ENCODE data around the gene ABHD2. TPM values are rescaled to one million over a fixed set of nuclear protein-coding genes. Genes with fewer than 3 reads are reported as not detected.

Gene ABHD2
- total RNA-seq, 4 donors from 2014 or later, result 27.4 to 117 (median 54.2) TPM

DNA sequence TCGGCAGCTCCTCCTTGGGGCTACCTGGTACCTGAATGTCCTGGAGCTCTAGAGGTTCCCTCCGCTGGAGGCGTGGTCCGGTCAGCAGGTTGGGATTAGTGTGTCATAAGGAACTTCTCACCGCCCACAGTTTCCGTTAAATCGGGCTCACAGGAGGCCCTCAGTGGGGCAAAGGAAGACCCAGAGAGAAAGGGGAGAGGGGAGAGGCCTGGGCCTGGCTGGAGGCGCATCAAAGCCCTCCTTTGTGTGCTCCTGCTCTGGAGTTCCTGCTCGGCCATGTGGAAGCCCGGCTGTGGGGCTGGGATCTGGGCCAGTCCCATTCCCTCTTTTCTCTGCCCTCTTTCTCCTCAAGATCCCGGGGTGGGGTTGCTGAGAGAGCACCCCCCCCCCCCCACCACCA lies 133.3 kb downstream of the ABHD2 start, which contains the start of gene RLBP1:
Gene RLBP1, minus strand, starts transcription at position 37 of the 400 bp plus-strand sequence. CDS start 2,604 bp downstream, outside the sequence.
- H3K9me3 ChIP-seq, result no peaks in the 10 kb centered on the region
- intact Hi-C loops (cut with DNase I; ENCODE audit: low total_unique reads), result no loop called here

DNA sequence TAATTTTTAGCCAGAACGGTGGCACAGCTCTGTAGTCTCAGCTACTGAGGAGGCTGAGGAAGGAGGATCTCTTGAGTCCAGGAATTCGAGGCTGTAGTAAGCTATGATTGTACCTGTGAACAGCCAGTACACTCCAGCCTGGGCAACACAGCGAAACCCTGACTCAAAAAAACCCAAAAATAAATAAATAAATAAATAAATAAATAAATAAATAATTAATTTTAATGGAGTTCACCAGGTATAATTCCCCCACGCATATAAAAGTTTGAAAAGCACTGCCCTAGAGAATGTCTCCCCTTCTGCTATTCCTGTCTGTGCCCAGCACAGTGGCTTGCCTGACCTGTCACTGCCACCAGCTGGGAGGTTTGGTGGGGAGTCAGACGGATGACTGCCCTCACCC lies 137.3 kb downstream of the ABHD2 start:
- Histone ChIP-seq H3K36me3 (no peaks in the 10 kb centered on the region), H3K4me1 (no peaks in the 10 kb centered on the region), H3K4me3 (no peak overlapping the region), H3K27ac (no peak overlapping the region), H3K9me3 (no peaks in the 10 kb centered on the region), H3K27me3 (no peaks in the 10 kb centered on the region)
- intact Hi-C loops (cut with DNase I; ENCODE audit: low total_unique reads), result no loop called here
- no peak for DNase-seq
- no peak for TF ChIP-seq POLR2A (IDR thresholded peaks at IDR 0.05)
- TF ChIP-seq, protein P1, sequence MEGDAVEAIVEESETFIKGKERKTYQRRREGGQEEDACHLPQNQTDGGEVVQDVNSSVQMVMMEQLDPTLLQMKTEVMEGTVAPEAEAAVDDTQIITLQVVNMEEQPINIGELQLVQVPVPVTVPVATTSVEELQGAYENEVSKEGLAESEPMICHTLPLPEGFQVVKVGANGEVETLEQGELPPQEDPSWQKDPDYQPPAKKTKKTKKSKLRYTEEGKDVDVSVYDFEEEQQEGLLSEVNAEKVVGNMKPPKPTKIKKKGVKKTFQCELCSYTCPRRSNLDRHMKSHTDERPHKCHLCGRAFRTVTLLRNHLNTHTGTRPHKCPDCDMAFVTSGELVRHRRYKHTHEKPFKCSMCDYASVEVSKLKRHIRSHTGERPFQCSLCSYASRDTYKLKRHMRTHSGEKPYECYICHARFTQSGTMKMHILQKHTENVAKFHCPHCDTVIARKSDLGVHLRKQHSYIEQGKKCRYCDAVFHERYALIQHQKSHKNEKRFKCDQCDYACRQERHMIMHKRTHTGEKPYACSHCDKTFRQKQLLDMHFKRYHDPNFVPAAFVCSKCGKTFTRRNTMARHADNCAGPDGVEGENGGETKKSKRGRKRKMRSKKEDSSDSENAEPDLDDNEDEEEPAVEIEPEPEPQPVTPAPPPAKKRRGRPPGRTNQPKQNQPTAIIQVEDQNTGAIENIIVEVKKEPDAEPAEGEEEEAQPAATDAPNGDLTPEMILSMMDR (IDR thresholded peaks at IDR 0.05), result no peak

More for the DNA sequence above, 133.3 kb downstream of the ABHD2 start, which contains the start of gene RLBP1:
- DNase-seq, result no peak
- Histone ChIP-seq H3K4me3 (no peak within 1 kb of the TSS), H3K4me1 (no peaks in the 10 kb centered on the region), H3K27ac (no peak within 1 kb of the TSS), H3K27me3 (no peaks in the 10 kb centered on the region), H3K36me3 (no peaks in the 10 kb centered on the region)
- no peak for TF ChIP-seq POLR2A (IDR thresholded peaks at IDR 0.05)

DNA sequence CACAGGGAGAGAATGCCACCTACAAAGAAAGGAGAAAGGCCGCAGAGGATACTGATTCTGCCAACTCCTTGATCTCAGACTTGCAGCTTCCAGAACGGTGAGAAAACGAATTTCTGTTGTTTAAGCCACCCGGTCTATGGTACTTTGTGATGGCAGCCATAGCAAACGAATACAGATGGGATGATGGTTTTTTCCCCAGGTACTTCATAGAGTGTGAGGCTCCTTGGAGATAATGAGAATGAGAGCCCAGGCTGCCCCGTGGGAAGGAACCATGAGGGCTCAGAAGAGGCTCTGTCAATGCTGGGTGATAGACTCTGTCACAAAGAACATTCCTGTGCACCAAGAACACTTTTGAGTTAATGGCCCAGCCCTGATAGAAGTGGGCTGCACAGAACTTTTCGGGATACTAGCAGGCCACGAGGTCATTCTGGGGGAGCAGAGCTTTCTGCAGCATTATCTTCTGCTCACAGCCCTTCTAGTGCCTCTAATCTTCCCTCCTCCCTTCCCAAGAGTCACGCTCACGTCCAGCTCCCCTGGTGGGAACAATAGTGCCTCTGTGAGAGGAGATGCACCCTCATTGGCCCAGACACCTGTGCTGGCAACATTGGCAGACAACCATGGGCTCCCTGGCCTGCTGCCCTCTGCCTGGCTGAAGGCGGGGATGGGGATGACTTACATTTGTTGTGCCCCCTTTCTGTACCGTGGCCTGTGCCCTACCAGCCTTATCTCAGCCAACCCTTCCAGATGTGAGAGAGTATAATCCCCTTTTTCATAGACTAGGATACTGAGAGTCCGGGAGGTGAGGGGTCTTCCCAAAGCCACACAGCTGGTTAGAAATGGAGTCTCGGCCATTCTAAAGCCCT lies 138.3 kb downstream of the ABHD2 start:
- no peak overlapping the region for H3K4me3 ChIP-seq
- H3K4me1 ChIP-seq, result no peaks in the 10 kb centered on the region
- TF ChIP-seq POLR2A (IDR thresholded peaks at IDR 0.05), result no peak
- TF ChIP-seq, protein P1 (IDR thresholded peaks at IDR 0.05), result no peak
- no peaks in the 10 kb centered on the region for H3K36me3 ChIP-seq
- DNase-seq, result no peak
- no peak overlapping the region for H3K27ac ChIP-seq
- no peaks in the 10 kb centered on the region for H3K27me3 ChIP-seq
- H3K9me3 ChIP-seq, result no peaks in the 10 kb centered on the region
- intact Hi-C loops (cut with DNase I; ENCODE audit: low total_unique reads), result no loop called here

DNA sequence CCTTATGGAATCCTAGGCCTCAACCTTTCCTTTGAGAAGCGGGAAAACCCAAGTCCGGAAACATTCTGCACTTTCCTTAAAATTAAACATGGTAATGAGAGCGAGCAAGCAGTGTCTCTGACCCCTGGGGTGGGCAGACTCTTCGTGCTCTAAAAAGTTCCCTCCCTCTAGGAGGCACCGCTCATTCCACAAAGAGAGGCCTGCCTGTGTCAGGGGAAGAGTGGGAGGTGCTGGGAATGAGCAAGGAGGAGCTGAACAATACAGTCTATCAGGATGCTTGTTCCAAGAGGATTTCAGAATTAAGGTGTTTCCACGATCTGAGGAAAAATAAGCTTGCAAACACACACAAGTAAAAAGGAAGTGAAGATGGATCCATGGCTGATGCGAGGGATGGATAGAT lies 139.2 kb downstream of the ABHD2 start:
- H3K27ac ChIP-seq, result no peak overlapping the region
- no peaks in the 10 kb centered on the region for H3K4me1 ChIP-seq
- no peaks in the 10 kb centered on the region for H3K27me3 ChIP-seq
- TF ChIP-seq POLR2A (IDR thresholded peaks at IDR 0.05), result no peak
- TF ChIP-seq, protein P1 (IDR thresholded peaks at IDR 0.05), result no peak
- intact Hi-C loops (cut with DNase I; ENCODE audit: low total_unique reads), result no loop called here
- DNase-seq, result no peak
- no peaks in the 10 kb centered on the region for H3K36me3 ChIP-seq
- H3K4me3 ChIP-seq, result no peak overlapping the region
- no peaks in the 10 kb centered on the region for H3K9me3 ChIP-seq

DNA sequence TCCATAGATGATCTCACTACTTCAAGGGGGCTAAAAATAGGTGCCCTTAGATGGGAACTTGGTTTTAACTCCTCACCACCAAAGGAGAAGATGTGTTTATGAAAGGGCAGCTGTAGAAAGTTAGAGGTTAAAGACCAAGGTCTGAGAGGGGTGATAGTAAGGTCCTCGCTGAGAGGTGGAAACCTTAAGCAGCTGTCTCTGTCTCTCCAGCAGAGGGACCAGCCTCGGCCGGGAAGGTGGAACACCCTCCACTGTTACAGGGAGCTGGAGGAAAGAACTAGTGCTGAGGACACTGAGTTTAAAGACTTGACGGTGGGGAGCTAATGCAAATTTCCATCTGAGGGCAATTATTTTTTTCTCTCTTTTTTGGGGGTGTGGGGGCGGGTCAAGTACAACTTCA lies 142.0 kb downstream of the ABHD2 start:
- intact Hi-C loops (cut with DNase I; ENCODE audit: low total_unique reads), result no loop called here
- Histone ChIP-seq H3K9me3 (no peaks in the 10 kb centered on the region), H3K36me3 (no peaks in the 10 kb centered on the region), H3K4me3 (no peak overlapping the region), H3K27me3 (no peaks in the 10 kb centered on the region), H3K27ac (no peak overlapping the region), H3K4me1 (no peaks in the 10 kb centered on the region)
- no peak for TF ChIP-seq POLR2A (IDR thresholded peaks at IDR 0.05)
- TF ChIP-seq, protein P1 (IDR thresholded peaks at IDR 0.05), result no peak
- no peak for DNase-seq
